ENCODE measurements around the gene TBL2.
"Not testable (repeated sequence)": the region's sequence is repeated elsewhere in the genome, so short reads cannot be mapped to it uniquely, and the experiment has no call there.

TBL2 gene

GRCh38 chr7:73567140-73567539, 11.2 kb downstream of the TBL2 start:
- no peak for DNase-seq (ENCODE audit: low read depth)
- no peak for TF ChIP-seq CTCF (IDR thresholded peaks at IDR 0.05; ENCODE audit: control insufficient read depth, extremely low read depth, insufficient read depth)
- H3K4me3 ChIP-seq (ENCODE audit: low read depth, low read length): no peak overlapping the region

GRCh38 chr7:73566431-73566830, 11.9 kb downstream of the TBL2 start:
- H3K4me3 ChIP-seq (ENCODE audit: low read depth, low read length); DNase-seq (ENCODE audit: low read depth): not testable (repeated sequence)

GRCh38 chr7:73565675-73566340, 12.6 kb downstream of the TBL2 start:
- DNase-seq (ENCODE audit: low read depth): no peak
- no peak overlapping the region for H3K4me3 ChIP-seq (ENCODE audit: low read depth, low read length)
- no peak for TF ChIP-seq CTCF (IDR thresholded peaks at IDR 0.05; ENCODE audit: control insufficient read depth, extremely low read depth, insufficient read depth)

GRCh38 chr7:73560109-73560835, 18.1 kb downstream of the TBL2 start:
- no peak for TF ChIP-seq CTCF (IDR thresholded peaks at IDR 0.05; ENCODE audit: control insufficient read depth, extremely low read depth, insufficient read depth)
- H3K4me3 ChIP-seq (ENCODE audit: low read depth, low read length): no peak overlapping the region
- no peak for DNase-seq (ENCODE audit: low read depth)

GRCh38 chr7:73557397-73558257, 20.8 kb downstream of the TBL2 start, which contains the start of gene BCL7B:
TSS of gene BCL7B (minus strand) at chr7:73557690. CDS start at chr7:73557578, 112 bp downstream.
- DNase-seq (ENCODE audit: low read depth): peak; percentile 62

GRCh38 chr7:73557108-73557396, 21.3 kb downstream of the TBL2 start:
- peak overlapping the region; percentile 92 for H3K4me3 ChIP-seq (ENCODE audit: low read depth, low read length)
- no peak for TF ChIP-seq CTCF (IDR thresholded peaks at IDR 0.05; ENCODE audit: control insufficient read depth, extremely low read depth, insufficient read depth)
- peak; percentile 73 for DNase-seq (ENCODE audit: low read depth)

More at GRCh38 chr7:73557397-73558257, 20.8 kb downstream of the TBL2 start, which contains the start of gene BCL7B:
- H3K4me3 ChIP-seq (ENCODE audit: low read depth, low read length): peak within 1 kb of the TSS; percentile 92
- TF ChIP-seq CTCF (IDR thresholded peaks at IDR 0.05; ENCODE audit: control insufficient read depth, extremely low read depth, insufficient read depth): no peak
